Activated gamma-delta T cell treated with anti-CD3 and anti-CD28 coated beads, Interleukin-2, amount 50 U/mL, for 16 hours (primary cell): ENCODE results near the gene KCNQ1.

Experiments used
- DNase-seq: peaks from one replicate; pipeline ENCODE4 v3.0.0-alpha.2; 2020; ENCODE audit warnings: low read depth

The KCNQ1 gene

DNA sequence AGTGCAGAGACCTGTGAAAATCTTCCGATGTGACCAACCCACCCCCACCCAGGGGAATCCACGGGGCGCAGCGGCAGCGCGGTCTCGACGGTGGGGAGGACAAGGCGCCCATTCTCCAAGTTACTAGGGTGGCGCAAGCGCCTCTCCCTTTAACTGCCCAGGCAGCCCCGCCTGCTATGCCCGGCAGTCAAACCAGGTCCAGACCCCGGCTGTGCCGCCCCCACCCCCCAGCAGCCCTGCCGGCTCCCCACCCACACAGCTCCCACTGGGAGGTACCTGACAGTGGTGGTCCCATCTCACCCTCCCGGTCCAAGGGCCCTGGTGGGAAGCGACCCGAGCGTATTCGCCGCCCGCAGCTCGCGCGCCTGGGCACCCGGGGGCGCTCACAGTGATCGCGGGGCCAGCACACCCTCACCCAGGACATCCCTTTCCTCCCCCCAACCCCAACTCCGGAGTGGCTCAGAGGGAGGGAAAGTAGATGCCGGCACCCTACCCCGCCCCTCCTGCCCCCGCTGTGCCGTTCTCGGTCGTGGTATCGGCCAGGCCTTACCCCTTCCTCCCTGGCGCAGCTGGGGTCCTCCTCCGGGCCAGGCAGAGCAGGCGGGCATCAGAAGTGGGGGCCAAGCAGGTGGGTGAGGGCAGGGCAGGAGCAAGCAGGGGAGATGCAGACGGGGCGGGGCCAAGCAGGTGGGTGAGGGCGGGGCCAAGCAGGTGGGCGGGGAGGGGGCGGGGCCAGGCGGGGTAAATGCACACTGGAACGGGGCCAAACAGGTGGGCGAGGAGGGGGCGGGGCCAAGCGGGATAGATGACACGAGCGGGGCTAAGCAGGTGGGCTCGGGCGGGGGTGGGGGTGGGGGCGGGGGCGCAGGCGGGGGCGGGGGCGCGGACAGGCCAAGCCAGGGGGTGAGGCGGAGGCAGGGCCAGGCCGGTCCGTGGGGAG lies 657 bp upstream of the KCNQ1 start, which contains the start of gene TRPM5:
TSS of gene TRPM5 (minus strand) at position 634 of the 940 bp plus-strand sequence. CDS start 21,478 bp downstream, outside the sequence.
- DNase-seq: peak; percentile 65

DNA sequence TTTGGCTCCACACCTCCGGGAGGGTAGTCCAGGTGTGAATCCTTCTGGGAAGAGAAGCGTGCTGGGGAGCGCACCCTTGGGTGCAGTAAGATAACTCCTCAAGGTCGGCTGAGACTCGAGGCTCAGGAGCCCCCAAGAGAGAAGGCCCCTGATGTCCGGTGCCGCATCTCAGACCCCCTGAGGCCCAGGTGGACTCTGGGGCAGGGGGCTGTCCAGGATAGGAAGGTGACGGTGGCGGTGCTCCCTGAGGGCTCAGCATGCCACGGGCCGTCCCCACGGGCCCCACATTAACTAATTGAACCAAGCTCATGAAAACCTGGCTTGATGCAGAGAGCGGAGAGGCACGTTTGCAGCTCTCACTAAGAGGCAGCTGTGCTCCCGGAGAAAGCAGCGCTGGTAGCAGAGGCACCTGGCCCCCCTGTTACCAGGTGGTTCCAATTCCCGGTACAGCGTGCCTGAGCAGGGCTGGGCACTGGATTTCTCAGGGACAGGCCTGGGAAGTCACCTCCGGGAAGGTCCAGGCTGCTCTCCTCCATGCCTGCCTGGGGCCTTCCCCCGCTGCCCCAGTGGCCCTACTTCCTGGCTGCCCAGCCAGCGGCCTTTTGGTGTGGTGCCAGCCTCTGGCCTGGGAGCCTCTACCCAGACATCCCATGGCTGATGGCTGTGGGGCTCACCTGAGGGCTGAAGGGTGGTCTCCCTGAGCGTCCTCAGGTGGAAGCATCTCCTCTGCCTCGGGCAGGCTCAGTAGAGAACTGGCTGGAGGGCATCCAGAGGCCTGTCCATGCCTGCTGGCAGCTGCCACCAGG lies 1.1 kb downstream of the KCNQ1 start:
- no peak for DNase-seq

DNA sequence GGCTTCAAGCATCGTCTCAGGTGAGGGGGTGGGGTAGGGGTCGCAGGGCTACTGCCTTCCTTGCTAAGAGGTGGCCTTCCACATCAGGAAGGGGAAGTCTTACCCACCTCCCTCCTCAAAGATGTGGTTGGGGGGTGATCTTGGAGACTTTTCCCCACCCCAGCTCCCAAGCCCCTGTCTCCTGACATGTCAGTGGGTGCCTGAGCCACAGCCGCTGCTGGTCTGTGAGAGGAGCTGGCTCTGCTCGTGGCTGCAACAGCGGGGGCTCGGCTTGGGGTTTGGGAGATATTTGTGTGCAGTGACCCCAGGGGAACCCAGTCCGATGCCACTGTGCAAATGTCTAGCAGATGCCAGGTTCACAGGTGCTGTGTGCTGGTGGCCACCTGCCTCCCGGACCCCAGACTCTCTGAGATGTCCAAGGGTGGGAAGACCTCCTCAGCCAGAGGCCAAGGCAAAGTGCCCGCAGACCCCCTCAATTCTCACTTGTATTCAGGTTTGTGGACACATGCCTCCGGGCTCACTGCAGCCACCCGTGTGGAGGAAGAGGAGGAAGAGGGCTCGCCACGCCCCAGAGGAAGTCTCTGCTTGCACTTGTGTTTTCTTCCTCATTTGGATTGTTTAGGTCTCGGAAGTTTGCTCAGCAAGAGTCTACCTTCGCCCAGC lies 1.9 kb downstream of the KCNQ1 start:
- DNase-seq: no peak

DNA sequence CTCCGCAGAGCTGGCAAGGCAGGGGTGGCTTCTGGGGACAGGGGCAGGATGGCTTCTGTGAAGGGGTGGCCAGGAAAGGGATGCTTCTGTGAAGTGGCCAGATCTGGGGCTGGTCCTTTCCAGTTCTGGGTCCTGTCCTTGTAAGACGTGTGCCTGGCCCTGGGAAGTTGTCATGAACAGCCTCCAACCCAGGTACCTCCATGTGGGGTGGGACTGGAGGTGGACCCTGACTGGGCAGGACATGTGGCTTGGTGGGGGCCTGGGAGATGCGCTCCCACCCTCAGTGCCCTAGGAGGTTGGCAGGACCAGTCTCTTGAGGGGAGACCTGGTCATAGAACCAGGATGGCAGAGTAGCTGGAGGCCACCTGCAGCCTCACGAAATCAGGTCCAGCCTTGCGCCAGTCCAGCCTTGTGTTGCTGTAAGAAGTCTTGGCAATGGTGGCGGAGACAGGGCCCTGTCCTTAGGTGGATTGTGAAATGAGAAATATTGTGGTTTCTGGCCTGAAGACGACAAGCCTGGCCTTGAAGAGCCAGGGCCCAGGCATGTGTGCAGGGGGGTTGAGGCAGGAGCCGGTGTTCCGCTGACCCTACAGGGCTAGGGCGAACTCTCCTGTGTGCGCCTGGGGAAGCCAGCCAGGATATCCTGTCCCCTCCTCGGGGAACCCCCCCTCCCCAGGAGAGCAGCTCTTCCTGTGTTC lies 2.6 kb downstream of the KCNQ1 start:
- DNase-seq: no peak

DNA sequence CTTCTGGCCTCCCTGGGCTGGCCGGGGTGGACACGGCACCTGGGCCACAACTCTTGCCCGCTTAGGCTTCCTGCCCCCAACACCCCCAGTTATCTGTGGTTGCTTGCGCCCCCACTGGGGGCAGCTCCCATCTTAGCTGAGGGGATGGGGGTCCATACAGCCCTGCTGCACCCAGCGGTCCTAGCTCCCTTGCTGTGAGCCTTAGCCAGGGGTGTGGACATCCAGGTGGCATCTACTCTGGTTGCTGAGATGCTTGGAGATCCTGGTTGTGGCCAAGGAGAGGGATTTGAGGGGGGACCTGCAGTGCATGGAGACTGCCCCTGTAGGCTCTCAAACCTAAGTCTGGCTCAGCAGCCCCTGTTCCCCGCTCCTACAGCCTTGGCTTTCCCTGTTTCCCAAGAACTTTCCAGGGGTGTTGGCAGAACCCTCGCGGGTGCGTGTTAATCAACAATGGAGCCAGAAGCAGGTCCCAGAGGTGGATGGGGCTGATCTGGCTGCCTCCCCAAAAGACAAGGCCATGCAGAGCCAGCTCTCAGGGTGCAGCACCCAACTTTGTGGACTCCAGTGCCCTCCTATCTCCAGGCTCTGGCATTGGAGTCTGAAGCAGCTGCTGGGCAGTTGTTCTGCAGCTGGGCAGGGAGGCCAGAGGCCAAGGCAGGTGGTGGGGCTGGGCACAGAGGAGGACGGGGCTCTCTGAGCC lies 3.3 kb downstream of the KCNQ1 start:
- DNase-seq: no peak

DNA sequence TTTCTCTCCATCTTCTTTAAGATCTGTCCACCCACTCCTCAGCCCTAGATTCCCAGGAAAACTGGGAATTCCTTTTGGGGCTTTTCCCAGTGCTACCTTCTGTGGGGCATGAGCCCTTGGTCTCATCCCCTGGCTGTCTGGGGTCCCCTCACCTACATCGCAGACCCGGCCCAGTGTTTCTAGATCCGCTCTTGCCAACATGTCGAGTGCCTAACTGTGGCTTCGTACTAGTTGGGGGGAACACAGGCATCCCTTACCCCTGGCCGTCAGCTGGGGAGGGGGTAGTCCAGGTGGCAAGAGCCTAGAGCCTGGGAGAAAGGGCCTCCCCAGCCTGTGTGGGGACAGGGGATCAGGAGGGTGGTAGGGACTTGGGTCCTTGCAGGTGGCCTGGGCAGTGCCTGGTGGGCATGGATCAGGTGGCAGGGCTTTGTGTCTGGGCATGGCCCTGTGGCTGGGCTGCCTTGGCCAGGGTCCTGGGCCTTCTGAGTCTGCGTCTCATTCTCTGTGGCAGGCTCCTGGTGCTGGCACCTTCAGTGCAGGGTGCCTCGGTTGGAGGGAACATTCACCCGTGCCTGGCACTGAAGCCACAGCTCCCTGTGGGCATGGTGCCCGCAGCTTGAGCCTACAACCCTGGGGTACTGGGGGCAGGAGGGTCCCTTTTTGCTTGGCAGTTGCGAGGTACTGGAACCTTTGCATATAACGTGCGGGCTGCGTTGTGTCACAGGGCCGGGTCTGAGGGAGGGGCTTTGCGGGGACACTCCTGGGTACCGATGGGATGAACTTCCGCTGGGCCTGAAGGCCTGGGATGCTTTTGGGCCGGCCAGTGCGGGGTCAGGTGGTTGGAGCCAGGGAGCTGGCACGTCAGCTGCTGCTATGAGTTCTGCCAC lies 4.1 kb downstream of the KCNQ1 start:
- no peak for DNase-seq

DNA sequence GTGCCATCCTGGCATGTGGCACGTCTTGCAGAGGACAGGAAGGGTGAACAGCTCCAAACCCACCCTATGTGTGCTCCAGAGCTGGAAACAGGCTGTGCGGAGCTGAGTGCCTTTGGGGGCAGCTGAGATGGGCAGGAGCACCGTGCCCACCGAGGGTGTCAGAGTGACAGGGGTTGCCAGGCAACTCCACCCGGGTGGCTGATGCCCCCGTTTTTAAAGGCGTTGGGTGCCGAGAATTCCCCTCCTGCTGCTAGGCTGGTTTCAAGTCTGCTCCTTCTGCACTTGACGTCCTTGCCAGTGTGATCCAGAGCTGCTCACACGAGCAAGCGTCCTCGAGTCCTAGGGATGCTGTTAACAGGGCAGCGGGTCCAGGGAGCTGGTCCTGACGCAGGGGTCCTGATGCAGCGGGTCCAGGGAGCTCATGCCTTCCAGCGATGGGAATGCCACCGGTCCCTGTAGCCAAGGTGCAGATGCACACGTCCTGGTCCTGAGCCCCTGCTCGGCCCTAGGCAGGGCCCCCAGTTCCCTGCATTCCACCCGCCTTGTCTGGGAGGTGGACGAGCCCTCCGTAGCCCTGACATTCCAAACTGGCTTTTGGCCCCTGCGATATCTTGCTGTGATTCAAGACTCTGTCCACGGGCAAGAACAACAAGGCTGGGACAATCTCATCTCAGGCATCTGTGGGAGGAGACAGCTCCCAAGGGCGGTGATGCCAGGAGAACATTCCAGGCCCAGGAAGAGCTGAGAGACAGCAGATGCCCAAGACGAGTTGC lies 4.9 kb downstream of the KCNQ1 start:
- no peak for DNase-seq

DNA sequence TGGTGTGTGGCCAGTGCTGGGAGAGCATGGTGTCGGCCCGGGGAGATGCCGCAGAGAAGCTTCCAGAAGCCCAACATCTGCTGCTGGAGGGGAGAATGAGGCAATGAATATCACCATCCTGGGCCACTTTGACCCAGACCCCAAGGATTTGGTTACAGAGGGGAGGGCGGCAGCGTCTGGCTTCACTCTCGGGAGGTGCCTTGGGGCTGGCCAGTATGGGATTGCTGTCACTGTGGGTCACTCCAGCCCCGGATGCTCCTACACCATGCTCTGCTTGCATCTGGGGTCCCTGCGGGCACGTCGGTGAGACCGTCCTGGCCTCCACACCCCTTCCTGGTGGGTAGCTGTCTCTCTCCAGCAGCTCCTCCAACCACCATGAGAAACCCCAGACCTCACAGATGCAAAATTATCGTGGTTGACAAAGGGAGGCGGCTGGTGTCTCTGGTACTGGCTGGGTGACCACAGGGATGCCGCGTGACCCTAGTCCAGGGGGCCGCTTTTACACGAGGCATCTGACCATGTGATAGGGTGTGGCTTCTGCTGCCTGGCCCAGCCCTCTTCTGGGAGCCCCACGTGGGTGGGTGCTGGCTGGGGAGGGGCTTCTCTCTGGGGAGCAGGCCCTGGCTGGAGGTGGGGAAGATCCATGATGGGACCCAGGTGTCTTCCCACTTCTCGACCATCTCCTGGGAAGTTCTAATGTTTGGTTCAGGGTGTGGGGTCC lies 5.7 kb downstream of the KCNQ1 start:
- DNase-seq: no peak

DNA sequence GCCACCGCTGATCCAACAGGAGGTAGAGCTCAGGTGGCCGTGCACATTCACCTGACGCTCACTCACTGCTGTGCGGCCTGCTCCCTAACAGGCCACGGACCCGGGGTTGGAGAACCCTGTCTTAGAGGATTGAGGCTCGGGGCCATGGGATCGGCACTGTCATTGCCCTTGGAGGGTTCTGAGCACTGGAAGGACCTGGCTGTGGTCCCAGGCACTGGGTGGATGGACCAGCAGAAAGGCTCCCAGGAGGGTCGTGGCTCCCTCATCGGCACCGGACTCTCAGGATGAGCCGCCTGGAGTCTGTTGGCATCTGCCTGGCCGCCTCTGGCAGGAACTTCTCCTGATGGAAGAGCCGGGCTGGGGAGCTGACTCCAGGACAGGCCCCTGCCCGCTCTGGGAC lies 6.5 kb downstream of the KCNQ1 start:
- no peak for DNase-seq

DNA sequence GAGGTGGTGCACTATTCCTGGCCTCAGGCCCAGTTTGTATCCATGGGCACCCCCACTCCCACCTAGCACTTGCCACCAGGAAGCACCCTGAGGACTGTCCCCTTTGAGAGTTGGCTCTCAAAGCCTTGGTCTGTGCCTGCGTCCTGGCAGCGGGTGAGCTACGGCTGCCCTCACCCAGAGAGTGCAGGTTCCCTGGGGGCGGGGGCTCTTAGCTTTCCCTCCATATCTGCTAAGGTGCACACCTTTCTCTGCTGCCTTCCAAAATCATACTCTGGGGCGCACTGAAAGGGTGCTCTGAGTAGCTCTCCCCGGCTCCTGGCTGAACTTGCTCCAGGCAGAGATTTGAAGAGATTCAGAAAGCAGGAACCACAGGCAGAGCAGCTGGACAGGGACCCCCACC lies 7.1 kb downstream of the KCNQ1 start:
- DNase-seq: no peak

DNA sequence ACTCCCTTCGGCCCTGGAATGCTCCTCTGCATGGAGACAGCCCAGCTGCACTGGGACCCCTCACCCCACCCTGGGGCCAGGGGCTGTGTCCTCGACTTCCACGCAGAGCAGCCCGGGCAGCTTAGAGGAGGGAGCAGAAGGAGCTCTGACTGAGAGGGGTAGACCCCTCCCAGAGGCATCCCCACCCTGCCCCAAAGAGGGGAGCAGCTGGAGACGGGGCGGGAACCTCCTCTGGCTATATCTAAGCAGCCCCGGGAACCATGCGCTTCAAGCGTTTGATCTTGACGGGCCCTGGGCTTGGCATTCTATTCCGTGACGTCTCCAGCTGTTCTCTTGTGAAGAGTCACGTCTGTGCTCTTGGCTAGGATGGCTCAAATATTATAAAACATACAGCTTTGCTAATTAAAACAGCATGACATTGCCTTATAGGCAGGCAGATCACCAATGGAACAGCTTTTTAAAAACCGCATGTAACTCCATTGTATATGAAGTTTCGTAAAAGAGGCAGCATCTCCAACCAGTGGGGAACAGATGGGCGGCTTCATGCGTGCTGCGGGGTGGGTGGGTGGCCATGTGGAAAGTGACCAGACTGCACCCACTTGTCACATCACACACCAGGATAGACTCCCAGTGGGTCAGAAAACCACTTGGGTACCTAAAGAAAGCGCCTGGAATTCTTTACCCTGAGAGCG lies 7.7 kb downstream of the KCNQ1 start:
- no peak for DNase-seq

DNA sequence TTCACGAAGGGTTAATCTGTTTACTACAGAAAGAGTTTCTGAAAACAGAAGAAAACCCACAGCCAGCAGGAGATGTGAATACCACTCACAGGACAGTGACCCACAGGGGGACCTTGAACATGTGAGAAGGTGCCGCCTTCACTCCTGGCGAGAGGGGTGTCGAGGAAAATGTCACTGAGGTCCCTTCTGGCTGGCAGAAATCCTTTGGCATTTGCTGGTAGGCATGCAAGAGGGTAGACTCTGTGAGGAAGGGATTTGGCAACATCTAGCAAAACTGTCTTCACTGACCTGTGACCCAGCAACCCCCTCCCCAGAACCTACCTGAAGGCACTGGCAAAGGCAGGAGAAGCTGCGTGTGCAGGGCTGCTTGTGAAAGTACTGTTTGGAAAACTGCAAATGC lies 8.6 kb downstream of the KCNQ1 start:
- no peak for DNase-seq

DNA sequence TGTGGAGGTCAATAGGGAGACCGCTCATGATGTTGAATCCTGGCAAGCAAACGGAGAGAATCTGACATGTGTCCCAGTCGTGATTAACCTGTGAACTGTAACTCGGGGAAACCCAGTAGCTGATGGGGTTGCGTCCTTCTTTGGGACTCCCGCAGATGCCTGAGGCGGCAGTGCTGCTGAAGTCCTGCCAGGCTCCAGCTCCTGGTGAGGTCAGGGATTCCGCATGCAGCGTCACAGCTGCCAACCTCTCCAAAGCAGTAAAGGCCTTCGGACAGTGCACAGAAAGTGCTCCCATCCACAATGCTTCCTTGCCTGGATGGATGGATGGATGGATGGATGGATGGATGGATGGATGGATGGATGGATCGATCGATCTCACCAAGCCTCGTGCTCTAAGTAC lies 13.5 kb downstream of the KCNQ1 start:
- no peak for DNase-seq

DNA sequence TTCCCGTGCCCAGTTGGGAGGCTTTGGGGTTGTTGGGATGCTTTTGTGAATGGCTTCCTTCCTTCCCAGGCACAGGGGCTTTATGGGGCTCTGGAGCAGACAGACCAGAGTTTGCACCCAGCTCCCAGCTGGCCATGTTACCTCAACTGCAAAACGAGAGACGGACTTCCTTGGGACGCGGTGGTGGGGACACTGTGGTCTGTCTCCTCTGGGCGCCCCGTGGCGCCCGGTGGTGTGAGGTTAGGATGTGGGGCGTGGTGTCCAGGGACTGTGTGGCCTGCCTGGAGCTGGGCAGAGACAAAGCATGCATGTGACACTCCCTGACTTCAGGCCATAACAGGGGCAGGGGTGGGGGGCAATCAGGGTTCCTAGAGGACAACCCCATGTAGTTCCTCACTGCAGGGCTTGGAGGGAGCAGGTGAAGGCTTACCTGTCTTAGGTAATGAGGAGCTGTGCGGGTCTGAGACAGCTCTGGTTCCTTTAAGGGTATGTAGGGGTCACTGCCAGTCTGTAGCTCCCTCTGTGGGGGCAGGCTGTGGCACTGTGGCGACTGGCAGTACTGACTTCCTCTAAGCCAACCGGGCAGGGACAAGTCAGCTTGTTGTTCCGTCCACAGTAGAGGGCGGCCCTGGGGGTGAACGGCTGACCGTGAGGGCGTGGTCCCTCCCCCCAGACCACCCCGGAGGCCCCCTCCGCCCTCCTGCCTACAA lies 14.4 kb downstream of the KCNQ1 start:
- DNase-seq: no peak

DNA sequence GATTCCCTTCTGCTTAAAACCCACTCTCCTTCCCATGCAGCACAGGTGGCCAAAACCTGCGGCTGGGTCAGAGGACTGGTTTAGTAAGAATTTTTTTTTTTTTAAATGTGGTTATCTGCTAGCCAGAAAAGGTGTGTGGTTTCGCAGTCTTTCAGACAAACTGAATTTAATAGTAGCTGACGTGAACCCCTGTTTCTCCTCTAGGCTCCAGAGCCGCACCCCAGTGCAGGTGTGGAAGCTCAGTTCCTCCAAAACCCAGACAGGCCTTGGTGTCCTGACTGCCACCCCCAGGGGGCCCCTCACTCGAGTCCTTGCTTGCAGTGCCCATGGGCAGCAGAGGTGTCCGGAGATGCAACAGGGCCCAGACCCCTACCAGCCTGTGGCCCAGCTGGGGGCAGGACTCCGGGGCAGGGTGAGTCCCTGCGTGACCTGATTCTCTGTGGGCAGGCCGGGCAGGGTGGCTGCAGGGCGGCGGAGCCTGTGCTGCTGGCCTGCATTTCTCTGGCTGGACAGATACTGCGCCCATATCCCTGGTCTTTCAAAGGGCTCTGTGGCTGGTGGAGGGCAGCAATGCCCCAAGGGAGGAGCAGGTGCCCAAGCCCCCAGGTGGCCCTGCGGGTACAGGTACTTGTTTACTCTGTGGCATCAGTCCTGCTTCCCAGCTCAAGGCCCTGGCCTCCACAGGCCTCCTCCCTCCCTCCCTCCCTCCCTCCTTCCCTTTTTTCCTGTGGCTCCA lies 15.2 kb downstream of the KCNQ1 start:
- DNase-seq: no peak

DNA sequence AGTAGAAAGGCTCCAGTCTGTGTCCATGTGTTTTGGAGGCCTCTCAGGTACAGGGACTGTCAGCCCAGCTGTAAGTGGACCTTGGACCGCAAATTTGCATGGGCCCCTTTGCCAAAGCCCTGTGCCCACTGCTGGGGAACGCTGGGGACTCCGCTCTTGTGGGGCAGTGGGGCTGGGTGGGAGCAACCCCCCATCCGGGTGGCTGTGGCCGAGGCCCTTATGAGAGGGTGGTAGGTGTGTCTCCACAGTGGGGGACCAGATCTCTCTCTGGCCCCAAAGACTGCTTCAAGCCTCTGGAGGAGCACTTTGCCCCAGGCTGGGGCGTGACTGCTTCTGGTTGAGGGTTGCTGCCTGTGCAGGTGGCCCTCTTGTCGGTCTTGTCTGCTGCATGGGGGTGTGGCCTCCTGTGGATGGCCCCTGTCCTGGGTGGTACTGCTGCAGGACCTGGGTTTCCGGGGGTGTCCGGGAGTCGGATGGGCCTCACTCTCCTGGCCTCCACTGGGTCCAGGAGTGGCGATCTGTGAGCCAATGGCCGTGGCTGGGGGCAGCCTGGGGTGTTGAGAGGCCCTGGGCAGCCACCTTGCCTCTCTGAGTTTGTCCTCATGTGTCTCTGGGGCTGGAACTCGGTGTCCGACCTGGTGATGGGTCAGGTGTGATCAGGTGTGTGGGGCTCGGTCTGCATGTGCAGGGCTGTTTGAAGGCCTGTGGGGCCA lies 15.9 kb downstream of the KCNQ1 start:
- no peak for DNase-seq
